GM23338 (cell line): Measurements from ENCODE around the gene ORC3. TPM values are rescaled to one million over a fixed set of nuclear protein-coding genes. Genes with fewer than 3 reads are reported as not detected.

Experiments
- ATAC-seq: fragments of 200-7000 bp; cut with Tn5 transposase; 3 replicates; pipeline ENCODE4 v1.9.1; 2020
- DNase-seq: peaks from one replicate; pipeline ENCODE4 v3.0.0-alpha.2; 2015; ENCODE audit warnings: low spot score
- H2AFZ ChIP-seq: fragments of 200-600 bp; sonication (generic); 2 replicates; pipeline ENCODE4 v1.8.0; 2016; ENCODE audit warnings: antibody characterized with exemption, mild to moderate bottlenecking, moderate library complexity
- H3F3A ChIP-seq: fragments of 200-600 bp; sonication (generic); replicated peaks from 2 replicates; pipeline ENCODE4 v1.8.0; 2017; ENCODE audit warnings: antibody characterized with exemption, mixed run types, low read depth
- H3K27ac ChIP-seq: fragments of 200-600 bp; sonication (generic); 2 replicates; pipeline ENCODE4 v1.6.1; 2016; ENCODE audit warnings: low read depth
- H3K27me3 ChIP-seq: fragments of 200-600 bp; sonication (generic); 2 replicates; pipeline ENCODE4 v1.8.0; 2016; ENCODE audit warnings: mild to moderate bottlenecking, mixed run types, moderate library complexity; ENCODE audit not compliant: insufficient read depth
- H3K36me3 ChIP-seq: fragments of 200-600 bp; sonication (generic); 2 replicates; pipeline ENCODE4 v1.8.0; 2016; ENCODE audit warnings: mild to moderate bottlenecking; ENCODE audit not compliant: insufficient read depth
- H3K4me1 ChIP-seq: fragments of 200-600 bp; sonication (generic); 2 replicates; pipeline ENCODE4 v1.8.0; 2016; ENCODE audit warnings: mild to moderate bottlenecking, moderate library complexity; ENCODE audit not compliant: insufficient read depth
- H3K4me2 ChIP-seq: fragments of 200-600 bp; sonication (generic); 2 replicates; pipeline ENCODE4 v1.7.1; 2017; ENCODE audit warnings: mixed run types
- H3K4me3 ChIP-seq: fragments of 200-600 bp; sonication (generic); 2 replicates; pipeline ENCODE4 v1.6.1; 2016; ENCODE audit warnings: mixed run types
- H3K79me2 ChIP-seq: fragments of 200-600 bp; sonication (generic); replicated peaks from 2 replicates; pipeline ENCODE4 v1.8.0; 2017; ENCODE audit warnings: mild to moderate bottlenecking; ENCODE audit not compliant: insufficient read depth
- H3K9me2 ChIP-seq: fragments of 200-600 bp; sonication (generic); 2 replicates; pipeline ENCODE4 v1.8.0; 2017; ENCODE audit not compliant: insufficient read depth
- H4K20me1 ChIP-seq: fragments of 200-600 bp; sonication (generic); replicated peaks from 2 replicates; pipeline ENCODE4 v1.8.0; 2017; ENCODE audit warnings: mild to moderate bottlenecking; ENCODE audit not compliant: insufficient read depth
- H3K27ac Mint-ChIP-seq: 2 replicates; pipeline ENCODE4 v1.8.0; 2020; ENCODE audit warnings: inconsistent platforms, mild to moderate bottlenecking, moderate library complexity, mixed read lengths
- H3K27me3 Mint-ChIP-seq: 3 replicates; pipeline ENCODE4 v1.8.0; 2022; ENCODE audit warnings: low read depth, mild to moderate bottlenecking, moderate library complexity, mixed read lengths, inconsistent platforms; ENCODE audit not compliant: insufficient read depth, poor library complexity
- H3K36me3 Mint-ChIP-seq: 3 replicates; pipeline ENCODE4 v1.8.0; 2021; ENCODE audit warnings: low read depth, mild to moderate bottlenecking, inconsistent platforms, moderate library complexity, mixed read lengths
- H3K4me1 Mint-ChIP-seq: 3 replicates; pipeline ENCODE4 v1.8.0; 2020; ENCODE audit warnings: mild to moderate bottlenecking, inconsistent platforms, mixed read lengths
- H3K4me3 Mint-ChIP-seq: 3 replicates; pipeline ENCODE4 v1.8.0; 2021; ENCODE audit warnings: moderate library complexity, mild to moderate bottlenecking, inconsistent platforms, mixed read lengths
- H3K9me3 Mint-ChIP-seq: 3 replicates; pipeline ENCODE4 v1.8.0; 2020; ENCODE audit warnings: moderate library complexity, mild to moderate bottlenecking, inconsistent platforms, mixed read lengths
- CREB1 ChIP-seq: fragments of 250-450 bp; sonication (Bioruptor Pico); IDR thresholded peaks from 2 replicates; pipeline ENCODE4 v1.5.0; 2020; ENCODE audit warnings: low read depth, mild to moderate bottlenecking, moderate library complexity
- EZH2 ChIP-seq: fragments of 200-600 bp; sonication (generic); IDR thresholded peaks from one replicate; pipeline ENCODE4 v1.8.0; 2017; ENCODE audit warnings: antibody characterized with exemption, mild to moderate bottlenecking, low read depth; ENCODE audit not compliant: unreplicated experiment
- EZH2phosphoT487 ChIP-seq: fragments of 200-600 bp; sonication (generic); IDR thresholded peaks from one replicate; pipeline ENCODE4 v1.8.1; 2018; ENCODE audit warnings: antibody characterized with exemption; ENCODE audit not compliant: unreplicated experiment
- JUNB ChIP-seq: IDR thresholded peaks from one replicate; pipeline ENCODE4 v1.6.1; 2016; ENCODE audit warnings: antibody characterized with exemption; ENCODE audit not compliant: unreplicated experiment
- NANOG ChIP-seq: IDR thresholded peaks from 2 replicates; pipeline ENCODE4 v1.6.1; 2016; ENCODE audit warnings: antibody characterized with exemption, borderline replicate concordance
- POLR2AphosphoS5 ChIP-seq: IDR thresholded peaks from 2 replicates; pipeline ENCODE4 v1.6.1; 2016; ENCODE audit warnings: antibody characterized with exemption, low read depth
- REST ChIP-seq: IDR thresholded peaks from one replicate; pipeline ENCODE4 v1.6.1; 2018; ENCODE audit warnings: antibody characterized with exemption; ENCODE audit not compliant: unreplicated experiment
- STAT1 ChIP-seq: IDR thresholded peaks from one replicate; pipeline ENCODE4 v1.6.1; 2016; ENCODE audit warnings: antibody characterized with exemption; ENCODE audit not compliant: unreplicated experiment
- ZNF114 ChIP-seq: fragments of 250-450 bp; sonication (Bioruptor Pico); IDR thresholded peaks from 2 replicates; pipeline ENCODE4 v1.5.0; 2020; ENCODE audit warnings: mild to moderate bottlenecking, moderate library complexity
- ZNF331 ChIP-seq: fragments of 250-450 bp; sonication (Bioruptor Pico); IDR thresholded peaks from 2 replicates; pipeline ENCODE4 v1.5.0; 2020; ENCODE audit warnings: low read depth, mild to moderate bottlenecking, moderate library complexity
- ZNF462 ChIP-seq: fragments of 250-450 bp; sonication (Bioruptor Pico); IDR thresholded peaks from 2 replicates; pipeline ENCODE4 v1.5.0; 2020; ENCODE audit warnings: mild to moderate bottlenecking, moderate library complexity
- polyA plus RNA-seq: library from polyadenylated mRNA; unstranded; fragments of >200 nt; fragmentation: Nextera tagmentation; extraction: Ambion mirVana; gene quantifications from 2 replicates; pipeline ENCODE4 v1.2.1, GENCODE V29; 2016
- total RNA-seq: library from RNA; depleted of rRNA; stranded (reverse); fragments of >200 nt; shearing (Covaris generic); gene quantifications from 2 replicates; pipeline ENCODE4 v1.2.3, GENCODE V29; 2014
- TF ChIP-seq, protein P1 (sequence below): IDR thresholded peaks from 2 replicates; pipeline ENCODE4 v1.6.1; 2016; ENCODE audit warnings: antibody characterized with exemption
- TF ChIP-seq, protein P2 (sequence below), 2 experiments: fragments of 200-600 bp in 1 of 2; sonication (generic) in 1 of 2; conservative IDR thresholded peaks; 2 replicates each; pipeline versions ENCODE4 v1.5.1 to v1.6.1; 2016 to 2017; ENCODE audit warnings: antibody characterized with exemption in 2 of 2, low read depth in 2 of 2, mild to moderate bottlenecking in 2 of 2, moderate library complexity in 1 of 2

Gene ORC3
- total and polyA plus RNA-seq, 2 experiments from 2014 or later = 53.1 to 78.4 TPM

- Histone ChIP-seq H3K4me1 (peaks cover 20% of the 10 kb centered on the region), H3K79me2 (peaks cover 96% of the 10 kb centered on the region), H3K4me3 (no peak overlapping the region), H3K9me2 (no peaks in the 10 kb centered on the region), H2AFZ (no peak overlapping the region), H3K27ac (no peak overlapping the region), H3K27me3 (no peaks in the 10 kb centered on the region), H3K36me3 (no peaks in the 10 kb centered on the region), H3K4me2 (no peak overlapping the region), H4K20me1 (peaks cover 5% of the 10 kb centered on the region; the same call in 1 of the 2 replicates), H3F3A (no peaks in the 10 kb centered on the region)
- Mint-ChIP-seq H3K36me3 (peaks cover 16% of the 10 kb centered on the region), H3K9me3 (no peaks in the 10 kb centered on the region; the same call in 2 of the 3 replicates), H3K27ac (no peak overlapping the region; the same call in 1 of the 2 replicates), H3K4me3 (no peak overlapping the region), H3K27me3 (peaks cover 2% of the 10 kb centered on the region), H3K4me1 (peaks cover 43% of the 10 kb centered on the region)
- no peak for TF ChIP-seq ZNF462 (CRISPR knock-in tag)
- TF ChIP-seq ZNF331 (CRISPR knock-in tag) = no peak
- no peak for TF ChIP-seq POLR2AphosphoS5
- TF ChIP-seq, protein P1, sequence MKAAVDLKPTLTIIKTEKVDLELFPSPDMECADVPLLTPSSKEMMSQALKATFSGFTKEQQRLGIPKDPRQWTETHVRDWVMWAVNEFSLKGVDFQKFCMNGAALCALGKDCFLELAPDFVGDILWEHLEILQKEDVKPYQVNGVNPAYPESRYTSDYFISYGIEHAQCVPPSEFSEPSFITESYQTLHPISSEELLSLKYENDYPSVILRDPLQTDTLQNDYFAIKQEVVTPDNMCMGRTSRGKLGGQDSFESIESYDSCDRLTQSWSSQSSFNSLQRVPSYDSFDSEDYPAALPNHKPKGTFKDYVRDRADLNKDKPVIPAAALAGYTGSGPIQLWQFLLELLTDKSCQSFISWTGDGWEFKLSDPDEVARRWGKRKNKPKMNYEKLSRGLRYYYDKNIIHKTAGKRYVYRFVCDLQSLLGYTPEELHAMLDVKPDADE = no peak
- no peak for TF ChIP-seq EZH2phosphoT487
- TF ChIP-seq JUNB = no peak
- TF ChIP-seq STAT1 = no peak
- no peak for TF ChIP-seq REST
- TF ChIP-seq, protein P2, sequence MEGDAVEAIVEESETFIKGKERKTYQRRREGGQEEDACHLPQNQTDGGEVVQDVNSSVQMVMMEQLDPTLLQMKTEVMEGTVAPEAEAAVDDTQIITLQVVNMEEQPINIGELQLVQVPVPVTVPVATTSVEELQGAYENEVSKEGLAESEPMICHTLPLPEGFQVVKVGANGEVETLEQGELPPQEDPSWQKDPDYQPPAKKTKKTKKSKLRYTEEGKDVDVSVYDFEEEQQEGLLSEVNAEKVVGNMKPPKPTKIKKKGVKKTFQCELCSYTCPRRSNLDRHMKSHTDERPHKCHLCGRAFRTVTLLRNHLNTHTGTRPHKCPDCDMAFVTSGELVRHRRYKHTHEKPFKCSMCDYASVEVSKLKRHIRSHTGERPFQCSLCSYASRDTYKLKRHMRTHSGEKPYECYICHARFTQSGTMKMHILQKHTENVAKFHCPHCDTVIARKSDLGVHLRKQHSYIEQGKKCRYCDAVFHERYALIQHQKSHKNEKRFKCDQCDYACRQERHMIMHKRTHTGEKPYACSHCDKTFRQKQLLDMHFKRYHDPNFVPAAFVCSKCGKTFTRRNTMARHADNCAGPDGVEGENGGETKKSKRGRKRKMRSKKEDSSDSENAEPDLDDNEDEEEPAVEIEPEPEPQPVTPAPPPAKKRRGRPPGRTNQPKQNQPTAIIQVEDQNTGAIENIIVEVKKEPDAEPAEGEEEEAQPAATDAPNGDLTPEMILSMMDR (conservative IDR thresholded peaks at IDR 0.05; ENCODE audit: low read depth in 2 of 2) = no peak
- no peak for TF ChIP-seq EZH2
- TF ChIP-seq ZNF114 (CRISPR knock-in tag) = no peak
- no peak for TF ChIP-seq NANOG
- TF ChIP-seq CREB1 (CRISPR knock-in tag) = no peak
- no peak for ATAC-seq
- no peak for DNase-seq
Observed at GRCh38 chr6:87575423-87575822, 14.5 kb upstream of the ORC3 start.
